AG04450 (cell line): ENCODE results near the gene AMIGO2. TPM values are rescaled to one million over a fixed set of nuclear protein-coding genes. Genes with fewer than 3 reads are reported as not detected.

Experiments
- CTCF ChIA-PET: fragments of 300-600, 350-600 bp; formaldehyde crosslinking; extraction: SDS; loops from one replicate; lab custom pipeline; 2022; ENCODE audit warnings: antibody characterized with exemption, inconsistent platforms; lab: Charles Lee
- POLR2A ChIA-PET: fragments of 350-600 bp; formaldehyde crosslinking; extraction: SDS; loops from one replicate; lab custom pipeline; 2021; ENCODE audit warnings: antibody characterized with exemption, inconsistent platforms; lab: Yijun Ruan, JAX
- DNase-seq: peaks from one replicate; pipeline ENCODE4 v3.0.0-alpha.2; 2011; ENCODE audit warnings: low read depth, low spot score
- H3K27ac ChIP-seq: one replicate; pipeline ENCODE4 v1.5.1; 2012; ENCODE audit warnings: low read depth, low read length, control low read depth
- H3K27me3 ChIP-seq: one replicate; pipeline ENCODE4 v1.6.0; 2012; ENCODE audit warnings: low read length; ENCODE audit not compliant: control insufficient read depth, insufficient read depth
- H3K4me3 ChIP-seq: 2 replicates; pipeline ENCODE4 v1.5.1; 2011; ENCODE audit warnings: mild to moderate bottlenecking, low read depth, low read length, control low read depth
- H3K9me3 ChIP-seq: 2 replicates; pipeline ENCODE4 v1.5.1; 2012; ENCODE audit warnings: low read length; ENCODE audit not compliant: control insufficient read depth, insufficient read depth
- CTCF ChIP-seq: IDR thresholded peaks from 2 replicates; pipeline ENCODE4 v1.5.1; 2011; ENCODE audit warnings: low read depth, low read length, control low read depth, inconsistent platforms
- polyA plus RNA-seq: library from polyadenylated mRNA; depleted of rRNA; stranded (reverse); fragments of >200 nt; gene quantifications from 2 replicates; pipeline ENCODE4 v1.2.3, GENCODE V29; 2011

AMIGO2 gene
- polyA plus RNA-seq, 1 experiment = 18.7 TPM

GRCh38 chr12:47098099-47098498, 18.3 kb upstream of the AMIGO2 start:
- CTCF ChIA-PET = no interaction called here
- DNase-seq = no peak
- POLR2A ChIA-PET = no interaction called here
- TF ChIP-seq CTCF = no peak
- H3K27ac ChIP-seq = no peak overlapping the region
- no peak overlapping the region for H3K4me3 ChIP-seq
- H3K27me3 ChIP-seq = no peaks in the 10 kb centered on the region
- H3K9me3 ChIP-seq = no peaks in the 10 kb centered on the region

GRCh38 chr12:47097276-47097896, 17.6 kb upstream of the AMIGO2 start:
- H3K4me3 ChIP-seq = no peak overlapping the region
- TF ChIP-seq CTCF = no peak
- no peaks in the 10 kb centered on the region for H3K9me3 ChIP-seq
- no peak for DNase-seq
- H3K27ac ChIP-seq = no peak overlapping the region
- CTCF ChIA-PET = no interaction called here
- POLR2A ChIA-PET = no interaction called here
- H3K27me3 ChIP-seq = no peaks in the 10 kb centered on the region

GRCh38 chr12:47095446-47096236, 15.9 kb upstream of the AMIGO2 start:
- ChIA-PET CTCF (interaction anchor here (0.7 to 1.4 kb wide), 3 partner anchors 8 to 322 kb away, joined by 3 to 4 read pairs (median 3); no protein-coding TSS in a partner anchor), POLR2A (interaction anchor here (0.6 to 2.1 kb wide), 3 partner anchors 9 to 13 kb away, joined by 3 to 11 read pairs (median 8); no protein-coding TSS in a partner anchor)
- TF ChIP-seq CTCF = no peak
- Histone ChIP-seq H3K4me3 (no peak overlapping the region), H3K9me3 (no peaks in the 10 kb centered on the region), H3K27me3 (no peaks in the 10 kb centered on the region), H3K27ac (no peak overlapping the region)
- peak; percentile 72 for DNase-seq

GRCh38 chr12:47094804-47095203, 15.0 kb upstream of the AMIGO2 start:
- no peaks in the 10 kb centered on the region for H3K27me3 ChIP-seq
- no peak for TF ChIP-seq CTCF
- CTCF ChIA-PET = interaction anchor here (0.7 kb wide), 2 partner anchors 245 to 323 kb away, joined by 3 to 4 read pairs; no protein-coding TSS in a partner anchor
- no peak overlapping the region for H3K27ac ChIP-seq
- DNase-seq = no peak
- POLR2A ChIA-PET = interaction anchor here (0.7 to 2.1 kb wide), 3 partner anchors 9 to 289 kb away, joined by 3 to 8 read pairs (median 4); no protein-coding TSS in a partner anchor
- H3K9me3 ChIP-seq = no peaks in the 10 kb centered on the region
- no peak overlapping the region for H3K4me3 ChIP-seq

GRCh38 chr12:47091009-47091408, 11.2 kb upstream of the AMIGO2 start:
- H3K27me3 ChIP-seq = no peaks in the 10 kb centered on the region
- TF ChIP-seq CTCF = no peak
- POLR2A ChIA-PET = no interaction called here
- DNase-seq = no peak
- H3K4me3 ChIP-seq = no peak overlapping the region
- CTCF ChIA-PET = no interaction called here
- H3K9me3 ChIP-seq = no peaks in the 10 kb centered on the region
- H3K27ac ChIP-seq = no peak overlapping the region
